ENCODE measurements around the gene MED25. TPM values are rescaled to one million over a fixed set of nuclear protein-coding genes. Genes with fewer than 3 reads are reported as not detected.

Gene MED25
- polyA plus RNA-seq, 2 of the 4 experiments (the other 2 are of a cell fraction), result 20.4 to 40.1 TPM

DNA sequence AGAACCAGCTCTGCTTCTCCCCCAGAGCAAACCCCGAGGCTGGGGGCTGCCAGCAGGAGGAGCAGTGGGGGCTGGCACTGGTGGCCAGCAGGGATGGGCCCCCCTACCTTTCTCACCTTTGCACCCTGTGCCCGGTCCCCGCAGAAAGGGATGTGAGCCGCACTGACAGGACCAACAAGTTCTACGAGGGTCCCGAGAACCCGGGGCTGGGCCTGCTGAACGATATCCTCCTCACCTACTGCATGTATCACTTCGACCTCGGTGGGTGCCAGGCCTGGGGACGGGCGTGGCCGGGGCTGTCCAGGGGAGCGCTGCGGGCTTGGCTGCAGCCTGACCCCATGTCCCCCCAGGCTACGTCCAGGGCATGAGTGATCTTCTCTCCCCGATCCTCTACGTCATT is 66.0 kb downstream of the MED25 start:
- Histone ChIP-seq H3K4me3 (no peak overlapping the region), H3K9me3 (peaks cover 10% of the 10 kb centered on the region), H3K4me2 (no peak overlapping the region), H3K4me1 (peaks cover 2% of the 10 kb centered on the region; the same call in 2 of the 3 replicates), H3K27ac (peak overlapping the region in 1 of 2 experiments; percentile 53; a peak in 2 of 6 replicates)
- ATAC-seq (no peak), DNase-seq (ENCODE audit: low read depth in 1 of 2, low spot score in 1 of 2) (no peak), FAIRE-seq (no peak)
- no peak for TF ChIP-seq MAZ (IDR thresholded peaks at IDR 0.05; ENCODE audit: borderline replicate concordance, low read depth, low read length)
- TF ChIP-seq CBX8 (IDR thresholded peaks at IDR 0.05), result no peak
- TF ChIP-seq JUN (IDR thresholded peaks at IDR 0.05), result no peak
- no peak for TF ChIP-seq MYC (IDR thresholded peaks at IDR 0.05; ENCODE audit: borderline replicate concordance, low read length)
- no peak for TF ChIP-seq FOSB (CRISPR knock-in tag; IDR thresholded peaks at IDR 0.05)
- no peak for TF ChIP-seq KDM5A (IDR thresholded peaks at IDR 0.05)
- no peak for TF ChIP-seq CTCF (IDR thresholded peaks at IDR 0.05)
- no peak for TF ChIP-seq CHD4 (IDR thresholded peaks at IDR 0.05; ENCODE audit: borderline replicate concordance)
- no peak for TF ChIP-seq HOXA7 (CRISPR knock-in tag; IDR thresholded peaks at IDR 0.05)
- TF ChIP-seq, protein P1, sequence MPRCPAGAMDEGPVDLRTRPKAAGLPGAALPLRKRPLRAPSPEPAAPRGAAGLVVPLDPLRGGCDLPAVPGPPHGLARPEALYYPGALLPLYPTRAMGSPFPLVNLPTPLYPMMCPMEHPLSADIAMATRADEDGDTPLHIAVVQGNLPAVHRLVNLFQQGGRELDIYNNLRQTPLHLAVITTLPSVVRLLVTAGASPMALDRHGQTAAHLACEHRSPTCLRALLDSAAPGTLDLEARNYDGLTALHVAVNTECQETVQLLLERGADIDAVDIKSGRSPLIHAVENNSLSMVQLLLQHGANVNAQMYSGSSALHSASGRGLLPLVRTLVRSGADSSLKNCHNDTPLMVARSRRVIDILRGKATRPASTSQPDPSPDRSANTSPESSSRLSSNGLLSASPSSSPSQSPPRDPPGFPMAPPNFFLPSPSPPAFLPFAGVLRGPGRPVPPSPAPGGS (IDR thresholded peaks at IDR 0.05), result no peak
- WGBS (ENCODE audit: missing lambda C conversion rate), result 92% methylated on average over 18 of the region's 18 CpGs
- CTCF ChIA-PET, result interaction anchor here (2.2 kb wide), 1 partner anchor 13 kb away, joined by 6 read pairs; the partner anchor contains the start of gene IL4I1
- POLR2A ChIA-PET, result no interaction called here

DNA sequence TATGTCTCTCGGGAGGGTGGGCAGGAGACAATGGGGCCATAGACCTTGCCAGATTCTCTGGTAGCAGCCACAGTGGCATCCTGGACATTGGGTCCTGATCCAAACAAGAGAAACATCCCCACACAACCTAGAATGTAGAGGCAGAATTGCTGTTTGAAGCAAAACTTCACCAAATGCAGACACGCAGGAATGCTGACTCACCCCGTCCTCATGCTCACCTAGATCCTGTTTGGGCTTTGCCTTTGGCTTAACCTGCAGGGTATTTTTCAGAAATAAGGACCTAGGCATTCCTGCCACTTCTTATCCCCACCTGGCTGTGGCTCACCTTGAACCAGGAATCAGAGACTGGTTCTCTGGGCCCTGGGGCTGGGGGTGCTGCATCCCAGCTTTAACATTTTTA is 66.7 kb downstream of the MED25 start:
- DNase-seq (ENCODE audit: low read depth in 1 of 2, low spot score in 1 of 2) (no peak), ATAC-seq (no peak), FAIRE-seq (no peak)
- 56% methylated on average over 3 of the region's 3 CpGs for WGBS (ENCODE audit: missing lambda C conversion rate)
- Histone ChIP-seq H3K4me3 (no peak overlapping the region), H3K9me3 (peaks cover 10% of the 10 kb centered on the region), H3K4me1 (no peaks in the 10 kb centered on the region; the same call in 2 of the 3 replicates), H3K27ac (peak overlapping the region in 1 of 2 experiments; percentile 53; a peak in 2 of 6 replicates), H3K4me2 (no peak overlapping the region)
- CTCF ChIA-PET, result no interaction called here
- TF ChIP-seq CEBPB (IDR thresholded peaks at IDR 0.05) (no peak), MAFK (IDR thresholded peaks at IDR 0.05; ENCODE audit: partially characterized antibody) (peak; percentile 79)
- POLR2A ChIA-PET, result no interaction called here

Small RNAs within 50 kb of the gene (small RNA-seq; reads per million reads assigned to genes)
- gene MIR4749 (0 reads per million in 6 experiments), gene MIR6799 (0 to 0.08 (median 0) reads per million in 6 experiments)

Other genes with a start within 250 kb of the MED25 start
- gene NOSIP, start 237.7 kb upstream of the MED25 start, polyA plus RNA-seq (2011; rRNA removed), result 49.0 and 52.5 TPM in 2 replicates
- gene NOSIP, start 237.7 kb upstream of the MED25 start, polyA plus RNA-seq (2017; fragmentation: RNase III; extraction: RNeasy Plus Mini Kit Qiagen cat#74134 plus additional on column Dnase treatment), result 98.0 to 105 TPM (median 101 TPM) in 3 replicates
- gene PRRG2, start 237.0 kb upstream of the MED25 start, polyA plus RNA-seq (2011; rRNA removed), result 0.53 and 0.82 TPM in 2 replicates
- 0.68 to 1.1 TPM (median 1.0 TPM) in 3 replicates for gene PRRG2, start 237.0 kb upstream of the MED25 start, polyA plus RNA-seq (2017; fragmentation: RNase III; extraction: RNeasy Plus Mini Kit Qiagen cat#74134 plus additional on column Dnase treatment)
- gene PRR12, start 227.1 kb upstream of the MED25 start, polyA plus RNA-seq (2011; rRNA removed), result 0.78 and 1.6 TPM in 2 replicates
- 13.0 to 16.3 TPM (median 15.6 TPM) in 3 replicates for gene PRR12, start 227.1 kb upstream of the MED25 start, polyA plus RNA-seq (2017; fragmentation: RNase III; extraction: RNeasy Plus Mini Kit Qiagen cat#74134 plus additional on column Dnase treatment)
- 45.9 and 47.6 TPM in 2 replicates for gene RRAS, start 178.1 kb upstream of the MED25 start, polyA plus RNA-seq (2011; rRNA removed)
- 49.2 to 55.4 TPM (median 50.2 TPM) in 3 replicates for gene RRAS, start 178.1 kb upstream of the MED25 start, polyA plus RNA-seq (2017; fragmentation: RNase III; extraction: RNeasy Plus Mini Kit Qiagen cat#74134 plus additional on column Dnase treatment)
- 4.0 and 6.1 TPM in 2 replicates for gene SCAF1, start 176.1 kb upstream of the MED25 start, polyA plus RNA-seq (2011; rRNA removed)
- gene SCAF1, start 176.1 kb upstream of the MED25 start, polyA plus RNA-seq (2017; fragmentation: RNase III; extraction: RNeasy Plus Mini Kit Qiagen cat#74134 plus additional on column Dnase treatment), result 41.0 to 47.9 TPM (median 47.2 TPM) in 3 replicates
- 54.0 and 68.6 TPM in 2 replicates for gene IRF3, start 152.4 kb upstream of the MED25 start, polyA plus RNA-seq (2011; rRNA removed)
- gene IRF3, start 152.4 kb upstream of the MED25 start, polyA plus RNA-seq (2017; fragmentation: RNase III; extraction: RNeasy Plus Mini Kit Qiagen cat#74134 plus additional on column Dnase treatment), result 88.5 to 114 TPM (median 103 TPM) in 3 replicates
- 26.6 and 29.2 TPM in 2 replicates for gene BCL2L12, start 152.4 kb upstream of the MED25 start, polyA plus RNA-seq (2011; rRNA removed)
- gene BCL2L12, start 152.4 kb upstream of the MED25 start, polyA plus RNA-seq (2017; fragmentation: RNase III; extraction: RNeasy Plus Mini Kit Qiagen cat#74134 plus additional on column Dnase treatment), result 47.8 to 53.0 TPM (median 48.6 TPM) in 3 replicates
- 440 and 504 TPM in 2 replicates for gene PRMT1, start 141.0 kb upstream of the MED25 start, polyA plus RNA-seq (2011; rRNA removed)
- gene PRMT1, start 141.0 kb upstream of the MED25 start, polyA plus RNA-seq (2017; fragmentation: RNase III; extraction: RNeasy Plus Mini Kit Qiagen cat#74134 plus additional on column Dnase treatment), result 488 to 516 TPM (median 500 TPM) in 3 replicates
- gene ADM5, start 128.7 kb upstream of the MED25 start, polyA plus RNA-seq (2011; rRNA removed), result 2.0 and 2.9 TPM in 2 replicates
- gene ADM5, start 128.7 kb upstream of the MED25 start, polyA plus RNA-seq (2017; fragmentation: RNase III; extraction: RNeasy Plus Mini Kit Qiagen cat#74134 plus additional on column Dnase treatment), result 4.3 to 4.5 TPM (median 4.4 TPM) in 3 replicates
- 8.2 and 8.5 TPM in 2 replicates for gene CPT1C, start 127.2 kb upstream of the MED25 start, polyA plus RNA-seq (2011; rRNA removed)
- 13.7 to 17.1 TPM (median 15.4 TPM) in 3 replicates for gene CPT1C, start 127.2 kb upstream of the MED25 start, polyA plus RNA-seq (2017; fragmentation: RNase III; extraction: RNeasy Plus Mini Kit Qiagen cat#74134 plus additional on column Dnase treatment)
- gene TSKS, start 55.0 kb upstream of the MED25 start, polyA plus RNA-seq (2011; rRNA removed), result not detected in 2 replicates
- gene TSKS, start 55.0 kb upstream of the MED25 start, polyA plus RNA-seq (2017; fragmentation: RNase III; extraction: RNeasy Plus Mini Kit Qiagen cat#74134 plus additional on column Dnase treatment), result not detected in 3 replicates
- gene AP2A1, start 51.3 kb upstream of the MED25 start, polyA plus RNA-seq (2011; rRNA removed), result 36.6 and 41.6 TPM in 2 replicates
- 53.4 to 62.1 TPM (median 58.6 TPM) in 3 replicates for gene AP2A1, start 51.3 kb upstream of the MED25 start, polyA plus RNA-seq (2017; fragmentation: RNase III; extraction: RNeasy Plus Mini Kit Qiagen cat#74134 plus additional on column Dnase treatment)
- 12.5 and 14.5 TPM in 2 replicates for gene FUZ, start 5.0 kb upstream of the MED25 start, polyA plus RNA-seq (2011; rRNA removed)
- 15.9 to 23.7 TPM (median 21.7 TPM) in 3 replicates for gene FUZ, start 5.0 kb upstream of the MED25 start, polyA plus RNA-seq (2017; fragmentation: RNase III; extraction: RNeasy Plus Mini Kit Qiagen cat#74134 plus additional on column Dnase treatment)
- 27.7 and 41.2 TPM in 2 replicates for gene PTOV1, start 32.9 kb downstream of the MED25 start, polyA plus RNA-seq (2011; rRNA removed)
- 119 to 153 TPM (median 147 TPM) in 3 replicates for gene PTOV1, start 32.9 kb downstream of the MED25 start, polyA plus RNA-seq (2017; fragmentation: RNase III; extraction: RNeasy Plus Mini Kit Qiagen cat#74134 plus additional on column Dnase treatment)
- gene PNKP, start 49.3 kb downstream of the MED25 start, polyA plus RNA-seq (2011; rRNA removed), result 22.5 and 23.3 TPM in 2 replicates
- 63.8 to 75.9 TPM (median 71.2 TPM) in 3 replicates for gene PNKP, start 49.3 kb downstream of the MED25 start, polyA plus RNA-seq (2017; fragmentation: RNase III; extraction: RNeasy Plus Mini Kit Qiagen cat#74134 plus additional on column Dnase treatment)
- gene AKT1S1, start 59.1 kb downstream of the MED25 start, polyA plus RNA-seq (2011; rRNA removed), result 39.2 and 41.5 TPM in 2 replicates
- gene AKT1S1, start 59.1 kb downstream of the MED25 start, polyA plus RNA-seq (2017; fragmentation: RNase III; extraction: RNeasy Plus Mini Kit Qiagen cat#74134 plus additional on column Dnase treatment), result 63.4 to 75.9 TPM (median 75.3 TPM) in 3 replicates
- gene TBC1D17, start 59.4 kb downstream of the MED25 start, polyA plus RNA-seq (2011; rRNA removed), result 12.3 and 18.0 TPM in 2 replicates
- 26.6 to 44.8 TPM (median 41.5 TPM) in 3 replicates for gene TBC1D17, start 59.4 kb downstream of the MED25 start, polyA plus RNA-seq (2017; fragmentation: RNase III; extraction: RNeasy Plus Mini Kit Qiagen cat#74134 plus additional on column Dnase treatment)
- gene IL4I1, start 78.6 kb downstream of the MED25 start, polyA plus RNA-seq (2011; rRNA removed), result 0.15 and 0.18 TPM in 2 replicates
- 0.62 to 0.88 TPM (median 0.87 TPM) in 3 replicates for gene IL4I1, start 78.6 kb downstream of the MED25 start, polyA plus RNA-seq (2017; fragmentation: RNase III; extraction: RNeasy Plus Mini Kit Qiagen cat#74134 plus additional on column Dnase treatment)
- gene ATF5, start 110.9 kb downstream of the MED25 start, polyA plus RNA-seq (2011; rRNA removed), result 7.8 and 12.9 TPM in 2 replicates
- 42.8 to 48.5 TPM (median 44.6 TPM) in 3 replicates for gene ATF5, start 110.9 kb downstream of the MED25 start, polyA plus RNA-seq (2017; fragmentation: RNase III; extraction: RNeasy Plus Mini Kit Qiagen cat#74134 plus additional on column Dnase treatment)
- gene NUP62, start 111.2 kb downstream of the MED25 start, polyA plus RNA-seq (2011; rRNA removed), result 21.4 and 28.9 TPM in 2 replicates
- gene NUP62, start 111.2 kb downstream of the MED25 start, polyA plus RNA-seq (2017; fragmentation: RNase III; extraction: RNeasy Plus Mini Kit Qiagen cat#74134 plus additional on column Dnase treatment), result 83.9 to 88.5 TPM (median 85.9 TPM) in 3 replicates
- not detected in 2 replicates for gene SIGLEC11, start 142.9 kb downstream of the MED25 start, polyA plus RNA-seq (2011; rRNA removed)
- gene SIGLEC11, start 142.9 kb downstream of the MED25 start, polyA plus RNA-seq (2017; fragmentation: RNase III; extraction: RNeasy Plus Mini Kit Qiagen cat#74134 plus additional on column Dnase treatment), result not detected in 3 replicates
- 37.4 and 45.2 TPM in 2 replicates for gene VRK3, start 207.1 kb downstream of the MED25 start, polyA plus RNA-seq (2011; rRNA removed)
- 33.3 to 35.4 TPM (median 35.2 TPM) in 3 replicates for gene VRK3, start 207.1 kb downstream of the MED25 start, polyA plus RNA-seq (2017; fragmentation: RNase III; extraction: RNeasy Plus Mini Kit Qiagen cat#74134 plus additional on column Dnase treatment)
- gene ZNF473, start 207.7 kb downstream of the MED25 start, polyA plus RNA-seq (2011; rRNA removed), result 17.0 and 20.0 TPM in 2 replicates
- gene ZNF473, start 207.7 kb downstream of the MED25 start, polyA plus RNA-seq (2017; fragmentation: RNase III; extraction: RNeasy Plus Mini Kit Qiagen cat#74134 plus additional on column Dnase treatment), result 6.2 to 6.9 TPM (median 6.8 TPM) in 3 replicates

Measured in A549 (cell line).